SK-N-SH (cell line): ENCODE data around the gene MRPS35. TPM values are rescaled to one million over a fixed set of nuclear protein-coding genes. Genes with fewer than 3 reads are reported as not detected.

Experiments
- CTCF ChIA-PET: fragments of 300-600, 350-600 bp; formaldehyde crosslinking; extraction: SDS; loops from one replicate; lab custom pipeline; 2021; lab: Yijun Ruan, JAX
- POLR2A ChIA-PET: fragments of 350-600 bp; sonication (Branson Sonifier 250); formaldehyde crosslinking; extraction: SDS; loops from one replicate; lab custom pipeline; 2020; ENCODE audit warnings: antibody characterized with exemption, inconsistent platforms; lab: Yijun Ruan, JAX
- DNase-seq: peaks from one replicate; pipeline ENCODE4 v3.0.0; 2012
- H2AFZ ChIP-seq: fragments of 200-600 bp; sonication (generic); 2 replicates; pipeline ENCODE4 v1.8.1; 2016; ENCODE audit warnings: antibody characterized with exemption, mild to moderate bottlenecking, low read depth
- H3F3A ChIP-seq: fragments of 200-600 bp; sonication (generic); replicated peaks from 2 replicates; pipeline ENCODE3; 2016; ENCODE audit warnings: antibody characterized with exemption, mild to moderate bottlenecking; ENCODE audit not compliant: insufficient read depth
- H3K27ac ChIP-seq, 2 experiments: fragments of 200-500 bp in 1 of 2; fragments of 200-600 bp in 1 of 2; sonication (Bioruptor generic) in 1 of 2; sonication (generic), shearing (Covaris generic) in 1 of 2; 2 replicates each; pipeline versions ENCODE4 v1.5.1 to v1.6.1; 2014 to 2016; ENCODE audit warnings: low read depth in 2 of 2, inconsistent platforms in 1 of 2, low read length in 1 of 2, mild to moderate bottlenecking in 1 of 2, mixed read lengths in 1 of 2
- H3K27me3 ChIP-seq: fragments of 200-600 bp; sonication (generic), shearing (Covaris generic); 2 replicates; pipeline ENCODE4 v1.6.1; 2016; ENCODE audit warnings: mixed run types; ENCODE audit not compliant: insufficient read depth
- H3K36me3 ChIP-seq, 2 experiments: fragments of 200-500 bp in 1 of 2; fragments of 200-600 bp in 1 of 2; sonication (Bioruptor generic) in 1 of 2; sonication (generic) in 1 of 2; replicated peaks in 1 of 2; 2 replicates each; pipeline versions ENCODE3 to v1.5.1; 2014 to 2016; ENCODE audit warnings: low read length in 1 of 2, mild to moderate bottlenecking in 1 of 2; ENCODE audit not compliant: insufficient read depth in 2 of 2, control insufficient read depth in 1 of 2
- H3K4me1 ChIP-seq, 2 experiments: fragments of 200-500 bp in 1 of 2; fragments of 200-600 bp in 1 of 2; sonication (Bioruptor generic) in 1 of 2; sonication (generic), shearing (Covaris generic) in 1 of 2; 2 replicates each; pipeline versions ENCODE4 v1.5.1 to v1.6.1; 2014 to 2016; ENCODE audit warnings: low read depth in 1 of 2, low read length in 1 of 2, mixed run types in 1 of 2; ENCODE audit not compliant: insufficient read depth in 2 of 2, control insufficient read depth in 1 of 2
- H3K4me2 ChIP-seq: fragments of 200-600 bp; sonication (generic), shearing (Covaris generic); 2 replicates; pipeline ENCODE4 v1.6.1; 2017; ENCODE audit warnings: mixed run types
- H3K4me3 ChIP-seq, 2 experiments: fragments of 200-500 bp in 1 of 2; fragments of 200-600 bp in 1 of 2; sonication (Bioruptor generic) in 1 of 2; sonication (generic), shearing (Covaris generic) in 1 of 2; 2 replicates each; pipeline versions ENCODE4 v1.5.1 to v1.8.1; 2014 to 2016; ENCODE audit warnings: low read depth in 2 of 2, inconsistent platforms in 1 of 2, low read length in 1 of 2, mild to moderate bottlenecking in 1 of 2, mixed read lengths in 1 of 2, moderate library complexity in 1 of 2
- H3K79me2 ChIP-seq: fragments of 200-600 bp; sonication (generic); 2 replicates; pipeline ENCODE4 v1.8.1; 2017; ENCODE audit warnings: mild to moderate bottlenecking; ENCODE audit not compliant: insufficient read depth
- H3K9ac ChIP-seq: fragments of 200-600 bp; sonication (generic); 2 replicates; pipeline ENCODE4 v1.6.1; 2017; ENCODE audit warnings: mixed run types
- H3K9me2 ChIP-seq: fragments of 200-600 bp; sonication (generic); 2 replicates; pipeline ENCODE4 v1.6.1; 2017; ENCODE audit warnings: mixed run types
- H3K9me3 ChIP-seq: fragments of 200-600 bp; sonication (generic); 2 replicates; pipeline ENCODE4 v1.6.1; 2017; ENCODE audit warnings: mixed run types, mild to moderate bottlenecking, moderate library complexity
- H4K20me1 ChIP-seq: fragments of 200-600 bp; sonication (generic); 2 replicates; pipeline ENCODE4 v1.6.1; 2017; ENCODE audit warnings: mild to moderate bottlenecking, mixed run types; ENCODE audit not compliant: insufficient read depth
- ELF1 ChIP-seq: IDR thresholded peaks from 2 replicates; pipeline ENCODE4 v1.4.0; 2012
- EZH2phosphoT487 ChIP-seq: fragments of 200-600 bp; sonication (generic); IDR thresholded peaks from 2 replicates; pipeline ENCODE4 v1.6.1; 2017; ENCODE audit warnings: low read depth, mixed run types, mild to moderate bottlenecking, antibody characterized with exemption, moderate library complexity, borderline replicate concordance
- FOSL2 ChIP-seq: IDR thresholded peaks from 2 replicates; pipeline ENCODE4 v1.4.0; 2012; ENCODE audit warnings: low read depth, mild to moderate bottlenecking, moderate library complexity, borderline replicate concordance
- FOXJ3 ChIP-seq: sonication (generic); formaldehyde crosslinking; IDR thresholded peaks from 2 replicates; pipeline ENCODE4 v1.5.1; 2020; ENCODE audit warnings: mild to moderate bottlenecking, missing genetic modification reagents
- GATA2 ChIP-seq: sonication (generic); formaldehyde crosslinking; IDR thresholded peaks from 2 replicates; pipeline ENCODE4 v1.5.0; 2020; ENCODE audit warnings: mild to moderate bottlenecking, missing genetic modification reagents
- IRF3 ChIP-seq: fragments of 150-350 bp; IDR thresholded peaks from 2 replicates; pipeline ENCODE4 v1.6.1; 2016; ENCODE audit warnings: mild to moderate bottlenecking, low read depth, low read length
- JUND ChIP-seq: IDR thresholded peaks from 2 replicates; pipeline ENCODE4 v1.4.0; 2012
- MXI1 ChIP-seq: IDR thresholded peaks from 2 replicates; pipeline ENCODE4 v1.6.1; 2012; ENCODE audit warnings: mild to moderate bottlenecking, low read depth, low read length, improper control_type of control experiment
- NRF1 ChIP-seq: IDR thresholded peaks from 2 replicates; pipeline ENCODE4 v1.6.1; 2012; ENCODE audit warnings: low read depth, mild to moderate bottlenecking, low read length
- POLR2AphosphoS5 ChIP-seq: IDR thresholded peaks from 2 replicates; pipeline ENCODE4 v1.6.1; 2012; ENCODE audit warnings: low read depth, low read length
- RAD21 ChIP-seq: IDR thresholded peaks from 2 replicates; pipeline ENCODE4 v1.6.1; 2012; ENCODE audit warnings: mild to moderate bottlenecking, low read length
- RCOR1 ChIP-seq: fragments of 150-350 bp; IDR thresholded peaks from 2 replicates; pipeline ENCODE4 v1.6.1; 2017; ENCODE audit warnings: antibody characterized with exemption, low read length
- REST ChIP-seq: IDR thresholded peaks from 2 replicates; pipeline ENCODE4 v1.6.1; 2012; ENCODE audit warnings: mild to moderate bottlenecking, low read depth, low read length, moderate library complexity
- RXRA ChIP-seq: IDR thresholded peaks from 2 replicates; pipeline ENCODE4 v1.4.0; 2012; ENCODE audit warnings: low read depth, mild to moderate bottlenecking, borderline replicate concordance
- SMC3 ChIP-seq: IDR thresholded peaks from 2 replicates; pipeline ENCODE4 v1.6.1; 2012; ENCODE audit warnings: low read depth, low read length, improper control_type of control experiment
- TCF12 ChIP-seq: IDR thresholded peaks from 2 replicates; pipeline ENCODE4 v1.4.0; 2012
- USF1 ChIP-seq: IDR thresholded peaks from 2 replicates; pipeline ENCODE4 v1.4.0; 2012; ENCODE audit warnings: low read depth, borderline replicate concordance
- YY1 ChIP-seq: IDR thresholded peaks from 2 replicates; pipeline ENCODE4 v1.4.0; 2012; ENCODE audit warnings: low read depth, mild to moderate bottlenecking
- WGBS: methylation state at CpG from one replicate; pipeline ENCODE4 v1.1.6; 2017; ENCODE audit warnings: low lambda C conversion rate; 5-methylcytosine and 5-hydroxymethylcytosine counted together
- polyA plus RNA-seq, 3 experiments: library from polyadenylated mRNA; depleted of rRNA; stranded (reverse); fragments of >200 nt; gene quantifications; 2 replicates each; pipeline ENCODE4 v1.2.3, GENCODE V29; 2012
- TF ChIP-seq, protein P1 (sequence below): fragments of 150-350 bp; IDR thresholded peaks from 2 replicates; pipeline ENCODE4 v1.6.1; 2017; ENCODE audit warnings: antibody characterized with exemption, low read length, low read depth, borderline replicate concordance
- TF ChIP-seq, protein P2 (sequence below): fragments of 200-600 bp; sonication (generic); IDR thresholded peaks from 2 replicates; pipeline ENCODE4 v1.6.1; 2017; ENCODE audit warnings: antibody characterized with exemption, mild to moderate bottlenecking, moderate library complexity
- TF ChIP-seq, protein P3 (sequence below): IDR thresholded peaks from 2 replicates; pipeline ENCODE4 v1.4.0; 2012; ENCODE audit warnings: low read depth
- TF ChIP-seq, protein P4 (sequence below): IDR thresholded peaks from 2 replicates; pipeline ENCODE4; 2012

MRPS35 gene
- polyA plus RNA-seq, 1 of the 3 experiments (the other 2 are of a cell fraction) = 32.4 TPM

- 12% methylated on average over 3 of the region's 3 CpGs for WGBS
- no peak overlapping the region for H3K9ac ChIP-seq
- CTCF ChIA-PET = interaction anchor here (0.6 to 10.9 kb wide), 29 partner anchors 8 to 1140 kb away, joined by 3 to 92 read pairs (median 3); no protein-coding TSS in a partner anchor
- no peaks in the 10 kb centered on the region for H3K9me3 ChIP-seq
- peaks cover 0 to 7% of the 10 kb centered on the region in 2 experiments; a peak in 2 of 4 replicates for H3K4me1 ChIP-seq
- POLR2A ChIA-PET = no interaction called here
- peaks cover 5% of the 10 kb centered on the region for H3F3A ChIP-seq
- no peak overlapping the region; a peak in 1 of 4 replicates for H3K4me3 ChIP-seq
- no peak overlapping the region for H3K27ac ChIP-seq
- peaks cover 11% of the 10 kb centered on the region; the same call in 1 of the 2 replicates for H3K79me2 ChIP-seq
- no peaks in the 10 kb centered on the region for H3K9me2 ChIP-seq
- no peak overlapping the region for H2AFZ ChIP-seq
- TF ChIP-seq, protein P1, sequence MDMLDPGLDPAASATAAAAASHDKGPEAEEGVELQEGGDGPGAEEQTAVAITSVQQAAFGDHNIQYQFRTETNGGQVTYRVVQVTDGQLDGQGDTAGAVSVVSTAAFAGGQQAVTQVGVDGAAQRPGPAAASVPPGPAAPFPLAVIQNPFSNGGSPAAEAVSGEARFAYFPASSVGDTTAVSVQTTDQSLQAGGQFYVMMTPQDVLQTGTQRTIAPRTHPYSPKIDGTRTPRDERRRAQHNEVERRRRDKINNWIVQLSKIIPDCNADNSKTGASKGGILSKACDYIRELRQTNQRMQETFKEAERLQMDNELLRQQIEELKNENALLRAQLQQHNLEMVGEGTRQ = no peak
- TF ChIP-seq FOXJ3 (CRISPR knock-in tag) (no peak), IRF3 (no peak), RAD21 (peak; percentile 95), RXRA (no peak), TCF12 (no peak), JUND (no peak), MXI1 (no peak), ELF1 (no peak), SMC3 (peak; percentile 86), POLR2AphosphoS5 (no peak), EZH2phosphoT487 (no peak), RCOR1 (no peak), NRF1 (0 out of 2 replicates have a peak, but pooled peaks have one; percentile 10), FOSL2 (no peak), USF1 (no peak), GATA2 (CRISPR knock-in tag) (no peak), YY1 (no peak), REST (no peak)
- TF ChIP-seq, protein P2, sequence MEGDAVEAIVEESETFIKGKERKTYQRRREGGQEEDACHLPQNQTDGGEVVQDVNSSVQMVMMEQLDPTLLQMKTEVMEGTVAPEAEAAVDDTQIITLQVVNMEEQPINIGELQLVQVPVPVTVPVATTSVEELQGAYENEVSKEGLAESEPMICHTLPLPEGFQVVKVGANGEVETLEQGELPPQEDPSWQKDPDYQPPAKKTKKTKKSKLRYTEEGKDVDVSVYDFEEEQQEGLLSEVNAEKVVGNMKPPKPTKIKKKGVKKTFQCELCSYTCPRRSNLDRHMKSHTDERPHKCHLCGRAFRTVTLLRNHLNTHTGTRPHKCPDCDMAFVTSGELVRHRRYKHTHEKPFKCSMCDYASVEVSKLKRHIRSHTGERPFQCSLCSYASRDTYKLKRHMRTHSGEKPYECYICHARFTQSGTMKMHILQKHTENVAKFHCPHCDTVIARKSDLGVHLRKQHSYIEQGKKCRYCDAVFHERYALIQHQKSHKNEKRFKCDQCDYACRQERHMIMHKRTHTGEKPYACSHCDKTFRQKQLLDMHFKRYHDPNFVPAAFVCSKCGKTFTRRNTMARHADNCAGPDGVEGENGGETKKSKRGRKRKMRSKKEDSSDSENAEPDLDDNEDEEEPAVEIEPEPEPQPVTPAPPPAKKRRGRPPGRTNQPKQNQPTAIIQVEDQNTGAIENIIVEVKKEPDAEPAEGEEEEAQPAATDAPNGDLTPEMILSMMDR = peak; percentile 97
- TF ChIP-seq, protein P3, sequence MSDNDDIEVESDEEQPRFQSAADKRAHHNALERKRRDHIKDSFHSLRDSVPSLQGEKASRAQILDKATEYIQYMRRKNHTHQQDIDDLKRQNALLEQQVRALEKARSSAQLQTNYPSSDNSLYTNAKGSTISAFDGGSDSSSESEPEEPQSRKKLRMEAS = no peak
- TF ChIP-seq, protein P4, sequence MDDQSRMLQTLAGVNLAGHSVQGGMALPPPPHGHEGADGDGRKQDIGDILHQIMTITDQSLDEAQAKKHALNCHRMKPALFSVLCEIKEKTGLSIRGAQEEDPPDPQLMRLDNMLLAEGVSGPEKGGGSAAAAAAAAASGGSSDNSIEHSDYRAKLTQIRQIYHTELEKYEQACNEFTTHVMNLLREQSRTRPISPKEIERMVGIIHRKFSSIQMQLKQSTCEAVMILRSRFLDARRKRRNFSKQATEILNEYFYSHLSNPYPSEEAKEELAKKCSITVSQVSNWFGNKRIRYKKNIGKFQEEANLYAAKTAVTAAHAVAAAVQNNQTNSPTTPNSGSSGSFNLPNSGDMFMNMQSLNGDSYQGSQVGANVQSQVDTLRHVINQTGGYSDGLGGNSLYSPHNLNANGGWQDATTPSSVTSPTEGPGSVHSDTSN = no peak
- DNase-seq = peak; percentile 55
- no peaks in the 10 kb centered on the region for H3K27me3 ChIP-seq
- H3K4me2 ChIP-seq = no peak overlapping the region
- peaks cover 48 to 60% of the 10 kb centered on the region in 2 experiments for H3K36me3 ChIP-seq
- no peaks in the 10 kb centered on the region for H4K20me1 ChIP-seq
Measured at GRCh38 chr12:27733052-27733656, 22.5 kb downstream of the MRPS35 start.
